Superior temporal gyrus (tissue), 1 donor: ENCODE measurements around the gene CCDC88C.
"Not testable (repeated sequence)": the region's sequence is repeated elsewhere in the genome, so short reads cannot be mapped to it uniquely, and the experiment has no call there.

Experiments
- DNase-seq: peaks from one replicate; pipeline ENCODE4 v3.0.0-alpha.2; 2016; ENCODE audit errors: extremely low spot score

Gene CCDC88C

DNA sequence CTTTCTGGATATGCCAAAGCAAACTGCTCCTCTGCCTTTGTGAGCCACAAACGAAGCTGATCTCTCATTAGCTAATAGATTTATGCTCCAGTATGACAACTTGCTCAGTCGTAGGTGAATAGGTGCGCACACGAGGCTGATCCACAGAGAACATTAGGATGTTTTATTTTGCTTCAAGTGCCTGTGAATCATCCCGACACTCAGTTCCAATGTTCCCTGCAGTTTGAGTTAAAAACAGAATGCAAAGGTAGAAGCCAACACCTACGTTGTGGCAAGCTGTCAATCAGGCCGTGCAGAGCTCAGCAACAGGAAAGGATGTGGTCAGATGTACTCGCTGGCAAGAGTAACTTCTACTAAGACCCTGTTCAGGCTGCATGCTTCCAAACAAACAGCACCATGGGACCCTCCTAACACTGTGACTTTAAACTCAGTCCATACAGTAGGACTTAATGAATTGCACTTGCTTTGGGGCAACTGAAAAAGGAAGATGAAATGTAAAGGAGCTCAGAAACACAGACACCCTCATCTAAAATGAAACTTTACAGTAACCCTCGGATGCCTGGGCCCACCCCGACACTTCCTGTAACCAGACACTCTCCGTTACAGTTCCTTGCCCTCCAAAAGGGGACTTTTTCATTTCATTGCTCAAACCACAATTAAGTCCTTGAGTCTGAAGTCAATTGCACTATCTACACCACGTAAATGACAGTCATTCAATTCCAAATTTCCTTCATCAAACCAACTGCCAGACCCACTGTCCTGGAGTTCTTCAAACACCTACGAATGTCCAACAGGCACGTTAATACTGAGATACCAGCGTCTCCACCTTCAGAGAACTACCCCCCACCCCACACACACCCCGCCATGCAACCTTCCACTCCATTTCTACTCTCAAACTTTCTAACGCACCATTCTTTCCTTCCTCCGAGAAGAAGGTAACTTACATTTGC, 1.6 kb downstream of the CCDC88C start:
- no peak for DNase-seq

DNA sequence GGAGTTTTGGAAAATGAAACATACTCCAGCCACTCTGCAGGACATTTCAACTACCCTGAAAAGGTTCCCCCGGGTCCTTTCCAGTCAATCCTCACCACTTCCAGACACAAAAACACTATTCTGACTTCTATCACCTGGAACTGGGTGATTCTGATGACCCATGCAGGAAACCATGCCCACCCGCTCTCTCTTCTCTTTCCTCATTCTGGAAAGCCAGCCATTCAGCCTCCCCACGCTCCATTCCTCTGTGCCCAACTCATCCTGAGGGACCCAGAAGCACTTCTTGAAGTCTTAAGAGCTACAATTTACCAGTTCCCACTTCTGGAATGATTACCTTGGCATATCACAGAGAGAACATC, 3.2 kb downstream of the CCDC88C start:
- no peak for DNase-seq

DNA sequence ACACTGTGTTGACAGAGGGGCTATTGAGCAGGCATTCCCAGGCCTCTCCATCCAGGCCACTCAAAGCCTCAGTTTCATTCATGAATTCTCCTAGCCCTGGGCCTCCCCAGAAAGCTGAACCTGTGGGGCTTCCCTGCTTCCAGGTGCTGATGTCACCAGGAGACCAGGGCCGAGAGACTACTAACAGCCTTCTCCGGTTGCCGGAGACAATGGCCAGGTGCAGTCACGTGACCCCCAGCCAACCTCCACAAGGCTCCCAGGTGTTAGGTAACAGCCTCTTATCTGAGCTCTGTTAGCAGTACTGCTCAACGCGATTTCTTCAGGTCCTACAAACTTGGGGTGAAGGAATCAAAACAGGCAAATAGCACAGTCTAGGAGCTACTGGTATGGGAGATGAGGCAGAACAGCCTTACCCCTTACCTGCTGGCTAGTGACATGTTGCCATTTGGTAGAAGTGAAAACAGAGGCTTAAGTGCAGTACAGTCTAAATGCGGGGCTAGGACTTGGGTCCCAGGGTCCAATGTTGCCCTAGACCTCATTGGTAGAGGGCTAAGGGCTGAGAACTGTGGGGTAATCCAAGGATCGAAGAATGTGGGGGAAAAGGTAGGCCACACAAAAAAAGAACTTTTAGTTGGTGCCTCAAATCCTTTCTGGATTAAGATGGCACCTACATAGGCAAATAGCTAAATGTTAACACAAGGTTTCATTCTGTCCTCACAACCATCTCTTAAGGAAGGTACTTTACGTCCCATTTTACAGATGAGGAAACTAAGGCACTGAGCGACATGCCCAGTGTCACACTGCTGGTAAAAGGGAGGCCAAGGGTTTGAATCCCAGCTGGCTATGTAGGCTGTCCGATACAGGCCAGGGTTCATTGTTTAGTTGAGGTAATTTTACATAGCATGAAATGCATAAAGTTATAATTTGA, 3.8 kb downstream of the CCDC88C start:
- no peak for DNase-seq

DNA sequence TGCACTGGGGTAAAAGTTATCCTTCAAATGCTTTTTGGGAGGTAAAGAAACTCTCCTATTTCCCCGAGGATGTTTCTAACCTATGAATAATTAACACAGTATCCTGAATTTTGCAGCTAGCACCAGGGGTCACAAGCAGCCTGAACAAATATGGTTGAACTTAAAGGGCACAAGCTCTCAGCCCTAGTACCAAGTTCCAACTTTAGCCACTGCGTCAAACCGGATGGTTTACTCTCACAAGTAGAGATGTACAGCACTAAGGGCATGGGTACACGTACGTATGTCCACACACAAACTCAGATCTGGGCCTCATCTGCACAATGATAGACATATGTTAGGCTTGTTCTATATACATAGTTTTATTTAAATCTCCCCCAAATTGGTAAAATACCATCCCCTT, 4.7 kb downstream of the CCDC88C start:
- DNase-seq, result no peak

DNA sequence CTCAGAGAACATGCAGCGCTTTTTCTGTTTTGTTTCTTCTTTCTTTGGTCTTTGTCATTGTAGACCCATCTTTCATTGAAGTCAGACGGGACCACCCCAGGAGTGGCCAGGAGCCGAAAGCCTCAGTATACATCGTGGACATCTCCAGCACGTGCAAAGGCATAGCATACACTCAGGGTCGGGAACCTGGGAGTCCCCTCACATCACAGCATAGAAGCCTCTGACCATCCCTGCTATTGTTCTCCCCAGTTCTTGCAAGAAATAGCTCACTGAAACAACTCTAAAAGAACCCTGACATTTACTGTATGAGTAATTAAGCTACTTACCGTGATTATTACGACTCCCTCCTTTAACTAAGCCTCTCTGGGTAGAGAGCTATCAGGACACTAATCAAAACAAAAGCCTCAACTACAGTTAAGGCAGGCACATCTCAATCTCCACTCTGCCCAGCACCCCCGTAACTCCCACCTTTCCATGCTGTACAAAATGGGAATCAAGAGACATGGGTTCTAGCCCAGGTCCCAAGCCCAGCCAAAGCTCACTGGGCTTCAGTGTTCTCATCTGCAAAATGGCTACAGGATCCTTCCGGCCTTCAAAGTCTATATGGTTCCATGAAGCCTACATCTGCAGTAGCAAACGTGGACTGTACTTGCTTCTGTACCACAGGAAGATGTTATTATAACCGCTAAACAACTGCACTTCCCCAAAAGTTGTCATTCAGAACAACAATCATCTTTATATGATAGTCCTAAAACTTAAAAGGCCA, 6.7 kb downstream of the CCDC88C start:
- DNase-seq, result no peak

DNA sequence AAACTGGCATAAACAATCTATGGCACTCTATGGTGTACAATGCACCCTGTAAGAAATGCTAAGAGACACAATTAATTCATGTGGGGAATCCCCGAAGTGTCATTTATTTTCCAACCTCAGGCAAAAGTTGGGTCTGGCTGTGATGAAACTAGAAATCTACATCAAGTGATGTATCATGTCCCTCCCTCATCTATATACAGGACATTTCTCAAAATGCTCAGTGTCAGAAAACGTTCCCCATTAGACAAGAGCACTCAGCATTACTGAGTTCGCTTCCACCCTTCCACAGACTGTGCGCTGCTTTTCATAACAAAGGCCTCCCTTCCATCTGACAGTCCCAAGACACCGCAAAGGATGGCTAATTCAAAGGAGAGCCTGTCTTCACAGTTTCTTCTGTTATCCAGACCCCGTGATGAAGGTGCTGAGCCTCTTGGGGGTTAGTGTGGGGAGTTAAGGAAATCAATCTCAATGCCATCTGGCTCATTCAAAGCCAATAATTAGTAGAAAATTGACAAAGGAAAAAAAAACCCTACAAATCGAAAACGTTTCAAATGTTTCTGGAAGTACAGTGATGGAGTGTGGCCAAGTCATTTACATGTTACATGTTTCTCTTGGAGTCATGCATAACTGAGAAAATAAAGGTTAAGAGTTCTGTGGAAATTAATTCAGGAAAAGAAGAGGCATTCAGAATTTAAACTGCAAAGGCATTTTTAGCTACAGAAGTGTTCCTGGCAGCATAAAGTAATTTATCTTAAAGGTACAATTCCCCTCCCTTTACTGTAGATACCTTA, 7.5 kb downstream of the CCDC88C start:
- DNase-seq, result no peak

DNA sequence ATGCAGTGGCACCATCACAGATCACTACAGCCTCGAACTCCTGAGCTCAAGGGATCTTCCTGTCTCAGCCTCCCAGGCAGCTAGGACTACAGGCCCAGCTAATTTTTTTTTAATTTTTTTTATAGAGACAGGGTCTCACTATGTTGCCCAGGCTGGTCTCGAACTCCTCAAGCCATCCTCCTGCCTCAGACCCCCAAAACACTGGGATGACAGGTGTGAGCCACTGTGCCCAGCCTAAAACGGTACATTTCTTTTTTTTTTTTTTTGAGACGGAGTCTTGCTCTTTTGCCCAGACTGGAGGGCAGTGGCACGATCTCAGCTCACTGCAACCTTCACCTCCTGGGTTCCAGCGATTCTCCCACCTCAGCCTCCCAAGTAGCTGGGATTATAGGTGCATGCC, 8.4 kb downstream of the CCDC88C start:
- DNase-seq, result not testable (repeated sequence)

DNA sequence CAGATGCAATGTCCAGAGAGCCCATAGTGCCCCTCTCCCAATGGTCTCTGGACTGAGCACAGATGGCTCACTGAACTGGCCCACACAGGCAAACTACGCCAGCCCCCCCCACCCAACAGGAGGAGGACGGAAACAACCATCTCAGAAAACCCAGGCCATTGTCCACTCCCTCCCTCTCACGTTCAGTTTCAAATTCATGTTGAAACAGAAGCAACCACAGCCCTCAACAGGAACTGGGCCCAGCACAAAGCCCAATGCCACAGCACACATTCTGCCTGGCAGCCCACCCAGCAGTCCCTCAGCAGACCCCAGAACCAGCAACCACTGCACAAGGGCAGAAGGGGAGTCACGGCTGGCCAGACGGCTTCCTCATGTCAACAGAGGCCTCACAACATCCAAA, 10.6 kb downstream of the CCDC88C start:
- no peak for DNase-seq

DNA sequence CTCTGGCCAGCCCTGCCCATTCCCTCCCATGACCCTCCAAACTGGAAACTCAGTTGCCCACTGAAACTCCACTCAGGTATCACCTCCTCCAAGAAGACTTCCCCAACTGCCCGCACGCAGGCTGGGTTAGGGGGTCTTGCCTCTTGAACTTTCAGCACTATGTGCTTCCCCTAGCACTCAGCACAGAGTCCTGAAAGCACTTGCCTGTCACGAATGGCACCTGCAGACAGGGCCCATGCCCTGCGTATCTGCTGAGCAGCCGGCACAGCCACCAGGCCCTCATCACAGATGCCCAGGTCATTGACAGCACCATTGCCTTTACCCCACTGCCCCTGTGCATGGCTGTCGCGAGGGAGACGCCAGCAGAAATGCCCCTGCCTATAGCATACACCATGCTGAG, 11.2 kb downstream of the CCDC88C start:
- DNase-seq, result no peak

DNA sequence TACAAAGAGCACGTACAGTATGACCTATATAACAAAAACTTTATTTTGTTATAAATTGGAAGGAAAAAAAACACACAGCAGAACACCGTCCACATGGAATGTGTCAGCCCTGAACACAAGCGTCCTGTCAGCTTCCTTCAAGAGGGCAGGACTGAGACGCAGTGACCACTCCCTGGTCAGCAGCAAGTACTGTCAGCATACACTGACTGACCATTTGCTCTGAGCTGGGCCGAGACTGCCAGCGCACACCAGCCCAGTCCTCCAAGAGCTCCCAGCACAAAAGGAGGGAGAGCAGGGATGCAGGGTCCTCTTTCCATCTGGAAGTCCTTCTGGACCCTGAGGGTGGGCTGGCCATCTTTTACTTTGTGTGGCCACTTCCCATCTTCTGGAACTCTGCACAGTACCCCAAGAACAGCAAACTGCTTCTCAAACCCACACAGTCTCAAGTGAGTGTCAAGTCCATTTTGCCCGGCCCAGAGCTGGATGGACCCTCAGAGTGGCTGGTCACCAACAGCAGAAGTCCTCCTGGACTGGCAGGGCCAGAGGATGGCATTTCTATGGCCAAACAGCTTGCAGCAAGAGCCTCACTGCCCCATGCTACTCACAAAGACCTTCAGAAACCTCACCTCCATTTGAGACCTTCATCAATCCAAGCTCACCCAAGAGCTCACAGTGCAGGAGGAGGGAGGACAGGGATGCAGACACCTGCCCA, 11.7 kb downstream of the CCDC88C start:
- no peak for DNase-seq

DNA sequence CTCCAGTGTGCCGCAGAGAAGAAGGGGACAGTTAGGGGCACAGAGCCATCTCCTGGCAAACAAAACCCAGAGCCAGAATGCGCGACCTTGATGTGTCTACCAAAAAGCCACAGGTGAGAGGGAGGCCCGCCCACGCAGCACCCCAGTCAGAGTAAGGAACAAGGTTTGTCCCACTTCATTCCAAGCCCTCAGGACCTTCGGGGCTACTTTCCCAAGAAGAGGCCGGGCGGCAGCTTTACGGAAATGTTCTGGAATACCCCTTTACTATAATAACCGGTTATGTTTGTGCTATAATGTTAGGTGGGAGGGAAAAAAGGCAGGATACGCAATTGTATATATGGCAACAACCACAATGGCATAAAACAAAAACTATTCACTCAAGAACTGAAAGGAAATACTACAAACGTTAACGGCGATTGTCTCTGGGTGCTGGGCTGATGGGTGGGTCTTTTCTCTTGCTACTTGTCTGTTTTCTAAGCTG, 12.3 kb downstream of the CCDC88C start:
- no peak for DNase-seq

DNA sequence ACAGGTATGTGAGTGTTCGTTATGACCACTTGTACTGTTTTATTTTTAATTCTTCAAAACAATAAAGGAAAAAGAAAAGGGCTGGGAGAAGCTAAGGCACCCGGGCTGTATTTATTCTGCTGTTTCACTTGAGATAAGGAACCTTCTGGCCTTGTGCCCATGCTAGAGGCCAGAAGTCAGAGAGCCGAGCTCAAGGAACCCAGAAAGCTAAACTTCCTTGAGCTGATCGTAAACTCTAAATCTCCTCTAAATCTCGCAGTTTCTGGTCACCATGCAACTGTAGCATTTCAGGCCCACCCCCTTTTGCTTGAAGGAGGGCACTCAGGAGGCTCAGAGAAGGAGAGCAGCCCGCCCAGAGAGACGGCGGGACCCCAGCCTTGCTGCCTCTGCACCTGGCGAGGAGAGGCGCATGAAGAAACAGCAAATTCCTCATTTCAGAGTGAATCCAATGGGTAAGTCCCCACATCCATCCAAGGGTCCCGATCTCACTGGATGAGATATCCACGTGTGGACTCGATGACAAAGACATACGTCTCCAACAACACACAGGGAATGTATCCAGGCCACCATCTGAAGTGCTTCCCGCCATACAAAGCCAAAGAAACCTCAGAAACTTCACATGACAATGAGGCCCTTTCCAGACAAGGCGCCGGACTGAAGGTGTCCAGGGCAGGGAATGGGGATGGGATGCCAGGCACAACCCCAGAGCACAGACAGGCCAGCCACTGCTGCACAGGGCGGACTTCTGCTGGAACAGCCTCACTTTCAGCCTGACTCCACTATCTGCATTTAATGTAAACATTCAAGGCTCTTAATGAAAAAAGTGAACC, 14.6 kb downstream of the CCDC88C start:
- no peak for DNase-seq

DNA sequence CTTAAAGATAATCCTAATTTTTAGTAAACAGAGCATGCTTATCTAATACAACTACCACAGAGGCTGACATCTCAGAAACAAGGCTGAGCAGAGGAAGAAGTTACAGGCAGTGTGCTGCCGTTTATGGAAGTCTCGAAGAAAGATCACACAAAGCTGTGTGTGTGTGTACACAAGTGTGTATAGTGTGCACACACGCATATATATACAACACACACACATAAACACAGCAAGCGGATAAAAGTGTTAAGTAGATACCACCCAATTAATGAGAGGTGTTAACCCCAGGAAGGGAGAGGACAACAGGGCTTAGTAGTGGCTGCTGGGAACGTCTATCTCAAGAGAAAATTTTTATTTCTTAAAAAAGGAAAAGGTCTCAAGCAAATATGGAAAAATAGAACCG, 15.3 kb downstream of the CCDC88C start:
- DNase-seq, result no peak

DNA sequence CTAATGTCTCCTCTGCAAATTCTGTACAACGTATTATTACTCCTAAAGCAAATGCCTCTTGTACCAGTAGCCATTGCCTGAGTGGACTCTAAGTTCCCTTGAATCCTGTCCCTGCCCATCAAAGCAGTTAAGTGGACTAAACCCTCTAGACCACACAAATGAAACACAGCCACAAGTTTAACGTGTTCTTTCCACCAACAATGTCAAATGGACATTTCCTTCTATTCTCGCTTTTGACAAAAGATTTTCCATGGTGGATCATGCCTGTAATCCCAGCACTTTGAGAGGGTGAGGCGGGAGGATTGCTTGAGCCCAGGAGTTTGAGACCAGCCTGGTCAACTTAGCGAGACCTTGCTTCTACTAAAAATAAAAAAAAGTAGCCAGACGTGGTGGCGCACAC, 15.9 kb downstream of the CCDC88C start:
- no peak for DNase-seq

DNA sequence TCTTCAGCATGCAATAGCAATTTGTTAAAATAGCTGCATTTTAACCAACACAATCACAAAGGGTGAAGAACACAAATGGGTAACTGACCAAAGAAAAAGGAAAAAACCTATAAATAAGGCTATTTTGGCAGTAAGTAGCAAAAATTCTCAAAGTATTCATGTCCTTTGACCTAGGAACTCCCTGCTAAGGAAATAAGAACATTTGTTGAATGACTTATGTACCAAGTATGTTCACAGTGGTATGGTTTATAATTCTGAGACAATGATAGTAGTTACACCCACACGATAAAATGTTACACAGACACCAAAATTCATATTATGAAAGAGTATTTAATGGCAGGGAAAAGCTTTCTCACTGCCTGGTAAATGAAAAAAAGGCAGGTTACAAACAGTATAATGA, 16.9 kb downstream of the CCDC88C start:
- no peak for DNase-seq

DNA sequence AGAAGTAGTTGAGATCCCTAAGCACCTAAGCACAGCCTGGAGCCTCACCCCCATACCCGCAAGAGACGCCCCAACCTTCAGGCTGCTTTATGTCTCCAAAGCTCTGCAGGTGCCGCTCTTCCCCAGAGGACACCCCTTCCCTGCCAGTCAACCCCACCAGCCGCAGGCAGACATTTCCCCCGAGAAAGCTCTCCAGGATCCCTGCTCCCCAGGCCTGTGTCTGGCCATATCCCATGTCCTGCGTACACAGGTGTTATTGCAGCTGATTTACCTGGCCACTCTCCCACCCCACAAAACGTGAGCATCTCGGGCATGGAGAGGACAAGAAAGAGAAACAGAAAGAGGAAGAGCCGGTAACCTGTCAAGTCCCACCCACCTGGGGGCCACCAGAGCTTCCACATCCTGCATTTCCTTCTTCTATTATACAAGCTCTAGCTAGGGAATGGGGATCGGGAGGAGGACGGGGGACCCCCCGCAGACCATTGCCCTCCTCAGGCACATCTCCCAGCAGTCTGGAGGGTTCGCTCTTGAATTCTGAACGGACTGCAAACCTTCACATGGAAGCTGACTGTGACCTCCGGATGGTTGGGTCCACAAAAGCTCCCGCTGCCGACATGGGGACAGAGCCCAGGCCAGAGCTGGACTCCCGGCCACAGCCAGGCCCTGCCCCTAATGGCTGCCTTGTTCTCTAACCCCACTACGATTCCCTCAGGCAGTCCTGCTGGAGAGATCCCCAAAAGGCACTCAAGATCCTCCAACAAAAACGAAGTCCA, 17.6 kb downstream of the CCDC88C start:
- no peak for DNase-seq

DNA sequence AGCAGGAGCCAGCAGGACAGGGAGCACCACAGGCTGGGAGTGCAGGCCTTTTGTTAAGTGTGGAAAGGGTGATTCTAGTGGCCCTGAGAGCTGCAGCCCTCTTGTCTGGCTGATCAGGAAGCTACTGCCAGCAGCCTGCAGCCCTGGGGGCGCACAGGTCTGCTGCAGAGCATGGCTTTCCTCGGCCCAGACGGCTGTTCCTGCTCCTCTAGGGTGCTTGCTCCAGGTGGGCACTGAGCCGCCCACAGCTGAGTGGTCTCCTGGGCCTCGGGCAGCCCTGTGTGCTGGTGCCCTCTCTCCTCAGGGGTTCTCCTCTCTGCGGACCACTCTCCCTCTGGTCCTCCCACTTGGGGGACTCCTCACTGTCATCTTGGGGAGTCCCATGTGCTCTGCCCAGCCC, 18.9 kb downstream of the CCDC88C start:
- no peak for DNase-seq

DNA sequence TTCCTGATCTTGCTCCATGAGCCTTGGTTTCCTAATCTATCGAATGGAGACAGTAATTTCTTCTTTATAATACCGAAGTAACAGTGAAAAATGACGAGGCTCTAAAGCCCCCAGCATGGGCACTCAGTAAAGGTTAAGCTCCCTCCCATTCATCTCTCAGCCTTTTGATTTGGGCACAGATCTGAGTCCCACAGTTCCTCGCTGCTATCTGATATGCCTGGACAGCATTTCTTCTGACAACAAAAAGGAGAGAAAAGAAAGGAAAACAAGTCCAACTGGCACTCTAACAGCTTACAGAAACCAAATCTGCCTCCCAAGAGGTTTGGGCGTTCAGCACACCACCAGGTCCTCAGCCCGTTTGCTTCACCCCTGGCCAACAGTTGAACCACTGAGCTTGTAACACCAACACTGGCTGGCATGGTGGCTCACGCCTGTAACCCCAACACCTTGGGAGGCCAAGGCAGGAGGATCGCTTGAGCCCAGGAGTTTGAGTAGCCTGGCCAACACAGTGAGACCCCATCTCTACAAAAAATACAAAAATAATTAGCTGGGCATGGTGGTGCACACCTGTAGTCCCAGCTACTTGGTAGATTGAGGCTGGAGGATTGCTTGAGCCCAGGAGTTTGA, 19.5 kb downstream of the CCDC88C start:
- no peak for DNase-seq
